GM12864 (cell line): Measurements from ENCODE around the gene FAM120B.

Experiments used
- DNase-seq: peaks from one replicate; pipeline ENCODE4 v3.0.0-alpha.2; 2011; ENCODE audit warnings: low read depth
- H3K4me3 ChIP-seq: 2 replicates; pipeline ENCODE4 v1.5.1; 2011; ENCODE audit warnings: mild to moderate bottlenecking, low read depth, low read length, control low read depth
- TF ChIP-seq, protein P1 (sequence below): IDR thresholded peaks from 2 replicates; pipeline ENCODE4 v1.5.1; 2011; ENCODE audit warnings: low read depth, mild to moderate bottlenecking, moderate library complexity, low read length, control low read depth, inconsistent platforms; ENCODE audit errors: missing control alignments

The FAM120B gene, protein sequence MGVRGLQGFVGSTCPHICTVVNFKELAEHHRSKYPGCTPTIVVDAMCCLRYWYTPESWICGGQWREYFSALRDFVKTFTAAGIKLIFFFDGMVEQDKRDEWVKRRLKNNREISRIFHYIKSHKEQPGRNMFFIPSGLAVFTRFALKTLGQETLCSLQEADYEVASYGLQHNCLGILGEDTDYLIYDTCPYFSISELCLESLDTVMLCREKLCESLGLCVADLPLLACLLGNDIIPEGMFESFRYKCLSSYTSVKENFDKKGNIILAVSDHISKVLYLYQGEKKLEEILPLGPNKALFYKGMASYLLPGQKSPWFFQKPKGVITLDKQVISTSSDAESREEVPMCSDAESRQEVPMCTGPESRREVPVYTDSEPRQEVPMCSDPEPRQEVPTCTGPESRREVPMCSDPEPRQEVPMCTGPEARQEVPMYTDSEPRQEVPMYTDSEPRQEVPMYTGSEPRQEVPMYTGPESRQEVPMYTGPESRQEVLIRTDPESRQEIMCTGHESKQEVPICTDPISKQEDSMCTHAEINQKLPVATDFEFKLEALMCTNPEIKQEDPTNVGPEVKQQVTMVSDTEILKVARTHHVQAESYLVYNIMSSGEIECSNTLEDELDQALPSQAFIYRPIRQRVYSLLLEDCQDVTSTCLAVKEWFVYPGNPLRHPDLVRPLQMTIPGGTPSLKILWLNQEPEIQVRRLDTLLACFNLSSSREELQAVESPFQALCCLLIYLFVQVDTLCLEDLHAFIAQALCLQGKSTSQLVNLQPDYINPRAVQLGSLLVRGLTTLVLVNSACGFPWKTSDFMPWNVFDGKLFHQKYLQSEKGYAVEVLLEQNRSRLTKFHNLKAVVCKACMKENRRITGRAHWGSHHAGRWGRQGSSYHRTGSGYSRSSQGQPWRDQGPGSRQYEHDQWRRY

DNA sequence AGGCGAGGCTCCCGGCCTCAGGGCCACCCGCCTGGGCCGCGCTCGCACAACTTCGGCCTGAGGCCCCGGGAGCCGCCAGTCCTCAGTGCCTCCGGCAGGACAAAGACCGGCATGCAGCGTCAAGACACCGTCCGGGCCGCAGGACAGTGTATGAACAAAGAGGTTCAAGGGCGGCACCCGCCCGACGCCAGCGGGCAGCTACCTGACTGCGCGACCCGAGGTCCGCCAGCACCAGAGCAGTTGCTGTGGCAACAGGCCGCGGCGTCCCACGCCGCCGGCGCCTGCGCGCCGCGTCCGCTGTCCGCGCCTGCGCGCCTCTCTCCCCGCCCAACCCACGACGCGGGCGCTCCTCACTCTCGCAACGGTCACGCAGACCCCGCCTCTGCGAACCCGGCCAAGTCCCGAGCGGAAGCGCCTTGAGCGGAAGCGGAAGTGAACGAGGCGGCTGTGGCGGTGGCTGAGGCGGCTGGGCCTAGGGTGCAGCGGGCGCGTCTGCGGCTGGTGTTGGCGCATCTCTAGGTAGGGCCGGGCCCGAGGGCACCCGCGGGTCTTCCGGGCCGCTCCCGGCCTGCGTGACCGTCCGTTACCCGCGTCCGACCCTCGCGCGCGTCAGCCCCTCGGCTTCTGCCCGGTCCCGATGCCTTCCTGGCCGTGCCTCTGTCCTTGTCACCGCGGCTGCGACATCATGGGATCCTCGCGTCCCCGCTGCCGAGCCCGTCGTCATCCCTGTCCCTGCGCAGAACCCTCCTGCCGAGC lies at the start of gene FAM120B:
TSS of gene FAM120B (plus strand) at position 435 of the 756 bp plus-strand sequence. CDS start 10,633 bp downstream, outside the sequence.
- TF ChIP-seq, protein P1, sequence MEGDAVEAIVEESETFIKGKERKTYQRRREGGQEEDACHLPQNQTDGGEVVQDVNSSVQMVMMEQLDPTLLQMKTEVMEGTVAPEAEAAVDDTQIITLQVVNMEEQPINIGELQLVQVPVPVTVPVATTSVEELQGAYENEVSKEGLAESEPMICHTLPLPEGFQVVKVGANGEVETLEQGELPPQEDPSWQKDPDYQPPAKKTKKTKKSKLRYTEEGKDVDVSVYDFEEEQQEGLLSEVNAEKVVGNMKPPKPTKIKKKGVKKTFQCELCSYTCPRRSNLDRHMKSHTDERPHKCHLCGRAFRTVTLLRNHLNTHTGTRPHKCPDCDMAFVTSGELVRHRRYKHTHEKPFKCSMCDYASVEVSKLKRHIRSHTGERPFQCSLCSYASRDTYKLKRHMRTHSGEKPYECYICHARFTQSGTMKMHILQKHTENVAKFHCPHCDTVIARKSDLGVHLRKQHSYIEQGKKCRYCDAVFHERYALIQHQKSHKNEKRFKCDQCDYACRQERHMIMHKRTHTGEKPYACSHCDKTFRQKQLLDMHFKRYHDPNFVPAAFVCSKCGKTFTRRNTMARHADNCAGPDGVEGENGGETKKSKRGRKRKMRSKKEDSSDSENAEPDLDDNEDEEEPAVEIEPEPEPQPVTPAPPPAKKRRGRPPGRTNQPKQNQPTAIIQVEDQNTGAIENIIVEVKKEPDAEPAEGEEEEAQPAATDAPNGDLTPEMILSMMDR = no peak
- peak; percentile 86 for DNase-seq
- H3K4me3 ChIP-seq = peak within 1 kb of the TSS; percentile 97

DNA sequence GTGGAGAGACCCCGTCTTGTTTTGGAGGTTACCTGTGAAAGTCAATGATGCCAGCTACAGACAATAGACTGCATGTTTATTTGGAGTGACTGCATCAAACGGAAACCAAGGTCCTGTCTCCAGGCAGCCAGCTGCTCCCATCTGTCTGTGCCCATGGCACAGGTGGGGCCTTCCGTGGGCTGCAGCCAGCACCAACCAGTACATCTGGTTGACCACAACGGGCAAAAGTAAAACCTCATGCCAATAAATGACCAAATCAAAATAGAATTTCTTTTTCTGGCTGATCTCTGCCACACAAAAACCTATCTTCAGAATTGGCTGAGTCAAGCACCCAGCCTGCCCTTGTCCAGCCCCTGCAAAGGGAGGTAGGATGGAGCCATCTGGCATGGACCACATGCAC lies 49.2 kb upstream of the FAM120B start:
- DNase-seq = no peak
- TF ChIP-seq, protein P1 = no peak

DNA sequence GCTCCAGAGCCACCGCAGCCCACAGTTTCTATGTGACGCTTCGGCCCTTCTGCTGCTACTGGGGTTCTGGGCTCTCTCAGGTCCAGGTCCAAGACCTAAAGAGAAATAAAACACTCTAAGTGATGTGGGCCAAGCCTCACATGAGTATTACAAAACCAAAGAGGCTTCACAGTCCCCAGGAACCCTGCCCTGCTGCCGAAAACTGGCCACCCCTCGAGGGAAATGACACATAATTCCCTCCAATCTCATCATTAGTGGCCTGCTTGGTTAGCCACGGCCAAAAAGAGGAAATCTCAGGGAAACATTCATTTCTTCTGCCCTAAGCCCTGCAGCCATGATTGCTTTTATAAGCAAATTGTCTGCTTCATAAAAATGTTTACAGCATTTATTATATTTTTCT lies 48.2 kb upstream of the FAM120B start:
- DNase-seq = no peak
- TF ChIP-seq, protein P1 = no peak
- H3K4me3 ChIP-seq = no peak overlapping the region

More for the DNA sequence above, 49.2 kb upstream of the FAM120B start:
- no peak overlapping the region for H3K4me3 ChIP-seq

DNA sequence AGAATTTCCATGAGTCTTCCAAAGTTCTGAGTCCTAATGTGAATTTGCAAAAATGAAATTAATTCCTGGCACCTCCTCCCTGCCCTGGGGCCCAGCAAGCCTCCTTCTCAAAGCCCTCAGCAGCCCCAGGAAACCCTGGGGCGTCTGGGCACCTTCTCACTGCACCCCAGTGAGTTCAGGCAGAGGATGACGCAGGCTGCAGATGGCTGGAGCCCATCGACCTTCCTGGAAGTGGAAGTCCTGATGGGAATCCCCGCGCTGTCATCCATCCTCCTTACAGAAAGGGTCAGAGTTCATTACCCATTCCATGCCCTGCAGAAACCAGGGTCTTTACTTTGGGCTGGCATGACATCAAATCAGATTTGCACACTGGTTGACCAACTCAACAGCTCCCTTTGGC lies 47.3 kb upstream of the FAM120B start:
- TF ChIP-seq, protein P1 = no peak
- no peak for DNase-seq
- no peak overlapping the region for H3K4me3 ChIP-seq

DNA sequence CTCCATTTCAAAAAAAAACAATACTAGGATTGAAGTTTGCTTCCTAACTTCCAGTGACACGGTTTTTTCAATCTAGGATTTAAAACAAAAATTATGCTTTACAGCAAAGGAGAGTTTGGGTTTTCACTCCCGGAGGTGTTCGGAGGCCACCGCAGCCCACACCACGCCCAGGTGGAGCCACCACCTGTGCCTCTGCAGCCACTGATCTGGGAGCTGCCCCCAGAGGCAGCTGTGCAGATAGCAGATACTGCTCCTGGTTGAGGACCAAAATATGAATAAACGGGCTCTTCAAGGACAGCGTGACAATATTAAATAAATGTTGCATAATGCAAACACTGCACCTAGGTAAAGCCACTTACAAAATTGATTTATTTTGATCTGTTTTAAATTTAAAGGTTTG lies 45.9 kb upstream of the FAM120B start:
- DNase-seq = no peak
- H3K4me3 ChIP-seq = no peak overlapping the region

More for the DNA sequence above, 45.9 kb upstream of the FAM120B start:
- TF ChIP-seq, protein P1 = peak; percentile 22
